Mesothelial cell of epicardium (in vitro differentiated cells): ENCODE measurements around the gene CAPN11. TPM values are rescaled to one million over a fixed set of nuclear protein-coding genes. Genes with fewer than 3 reads are reported as not detected.
"Not testable (repeated sequence)": the region's sequence is repeated elsewhere in the genome, so short reads cannot be mapped to it uniquely, and the experiment has no call there.

Source experiments
- DNase-seq, 2 experiments: peaks; one replicate each; pipeline ENCODE4 v3.0.0; 2021; ENCODE audit warnings: low spot score in 2 of 2; ENCODE audit not compliant: unreplicated experiment in 2 of 2
- H3K27ac Mint-ChIP-seq: 2 replicates; pipeline ENCODE4 v1.8.0; 2021; ENCODE audit warnings: mixed read lengths
- H3K27me3 Mint-ChIP-seq: 2 replicates; pipeline ENCODE4 v1.8.0; 2021; ENCODE audit warnings: low read depth, mixed read lengths
- H3K36me3 Mint-ChIP-seq: 2 replicates; pipeline ENCODE4 v1.8.0; 2021; ENCODE audit warnings: mixed read lengths
- H3K4me1 Mint-ChIP-seq: 2 replicates; pipeline ENCODE4 v1.8.0; 2021; ENCODE audit warnings: mixed read lengths
- H3K4me3 Mint-ChIP-seq: 2 replicates; pipeline ENCODE4 v1.8.0; 2021; ENCODE audit warnings: mild to moderate bottlenecking, moderate library complexity, mixed read lengths
- H3K9me3 Mint-ChIP-seq: 2 replicates; pipeline ENCODE4 v1.8.0; 2021; ENCODE audit warnings: mixed read lengths
- CTCF ChIP-seq: fragments of 200-600 bp; sonication (generic); IDR thresholded peaks from one replicate; pipeline ENCODE4 v1.5.0; 2021; ENCODE audit warnings: antibody characterized with exemption; ENCODE audit not compliant: unreplicated experiment
- total RNA-seq: library from RNA; stranded (reverse); gene quantifications from 3 replicates; pipeline ENCODE4 v1.2.1, GENCODE V29; 2021

Gene CAPN11
- total RNA-seq, 1 donor from 2014 or later: not detected

GRCh38 chr6:44194326-44194725 is 35.7 kb downstream of the CAPN11 start:
- no peak for DNase-seq
- Mint-ChIP-seq H3K9me3 (no peaks in the 10 kb centered on the region), H3K4me1 (peaks cover 3% of the 10 kb centered on the region), H3K36me3 (no peaks in the 10 kb centered on the region), H3K27me3 (no peaks in the 10 kb centered on the region), H3K4me3 (no peak overlapping the region), H3K27ac (no peak overlapping the region)
- no peak for TF ChIP-seq CTCF

GRCh38 chr6:44196351-44196750 is 37.7 kb downstream of the CAPN11 start:
- H3K27ac Mint-ChIP-seq, H3K4me1 Mint-ChIP-seq, H3K27me3 Mint-ChIP-seq, H3K4me3 Mint-ChIP-seq, H3K9me3 Mint-ChIP-seq, DNase-seq, H3K36me3 Mint-ChIP-seq: not testable (repeated sequence)

GRCh38 chr6:44198684-44199083 is 40.1 kb downstream of the CAPN11 start:
- no peaks in the 10 kb centered on the region for H3K36me3 Mint-ChIP-seq
- no peaks in the 10 kb centered on the region for H3K9me3 Mint-ChIP-seq
- H3K4me1 Mint-ChIP-seq: peaks cover 22% of the 10 kb centered on the region
- H3K27me3 Mint-ChIP-seq: no peaks in the 10 kb centered on the region
- no peak for DNase-seq
- TF ChIP-seq CTCF: no peak
- H3K4me3 Mint-ChIP-seq: no peak overlapping the region
- H3K27ac Mint-ChIP-seq: no peak overlapping the region

- no peak overlapping the region for H3K4me3 Mint-ChIP-seq
- no peaks in the 10 kb centered on the region for H3K27me3 Mint-ChIP-seq
- H3K36me3 Mint-ChIP-seq: no peaks in the 10 kb centered on the region
- no peak overlapping the region for H3K27ac Mint-ChIP-seq
- H3K9me3 Mint-ChIP-seq: no peaks in the 10 kb centered on the region
- TF ChIP-seq CTCF: no peak
- H3K4me1 Mint-ChIP-seq: peaks cover 27% of the 10 kb centered on the region
- no peak for DNase-seq
These were observed 41.3 kb downstream of the CAPN11 start for GRCh38 chr6:44199883-44200282.

- DNase-seq: no peak
- no peaks in the 10 kb centered on the region for H3K27me3 Mint-ChIP-seq
- TF ChIP-seq CTCF: no peak
- no peak overlapping the region for H3K27ac Mint-ChIP-seq
- H3K9me3 Mint-ChIP-seq: no peaks in the 10 kb centered on the region
- H3K4me1 Mint-ChIP-seq: peaks cover 27% of the 10 kb centered on the region
- H3K36me3 Mint-ChIP-seq: no peaks in the 10 kb centered on the region
- H3K4me3 Mint-ChIP-seq: no peak overlapping the region
These were observed 42.6 kb downstream of the CAPN11 start for GRCh38 chr6:44201200-44201599.

- H3K4me3 Mint-ChIP-seq: no peak overlapping the region
- no peaks in the 10 kb centered on the region for H3K36me3 Mint-ChIP-seq
- peaks cover 32% of the 10 kb centered on the region for H3K4me1 Mint-ChIP-seq
These were observed 43.2 kb downstream of the CAPN11 start for GRCh38 chr6:44201638-44202303.

More at GRCh38 chr6:44201638-44202303, 43.2 kb downstream of the CAPN11 start:
- Mint-ChIP-seq H3K27me3 (no peaks in the 10 kb centered on the region), H3K27ac (no peak overlapping the region), H3K9me3 (no peaks in the 10 kb centered on the region)
- no peak for TF ChIP-seq CTCF
- DNase-seq: no peak
